GM23248 (cell line): ENCODE results near the gene COL26A1.

Experiments
- EZH2 ChIP-seq: fragments of 200-600 bp; sonication (generic); IDR thresholded peaks from 2 replicates; pipeline ENCODE4 v1.6.1; 2018; ENCODE audit warnings: antibody characterized with exemption, mild to moderate bottlenecking; ENCODE audit not compliant: insufficient read depth, poor library complexity, severe bottlenecking
- EZH2phosphoT487 ChIP-seq: fragments of 200-600 bp; sonication (generic); IDR thresholded peaks from 2 replicates; pipeline ENCODE4 v1.6.1; 2018; ENCODE audit warnings: antibody characterized with exemption, moderate library complexity, mild to moderate bottlenecking, low read depth; ENCODE audit not compliant: insufficient read depth

GRCh38 chr7:101487753-101488152 is 125.1 kb downstream of the COL26A1 start:
- TF ChIP-seq EZH2phosphoT487, result no peak
- TF ChIP-seq EZH2, result no peak
